B cell (primary cell): ENCODE measurements around the gene SOX9.

Experiments
- EZH2 ChIP-seq: IDR thresholded peaks from 2 replicates; pipeline ENCODE4 v1.6.1; 2012; ENCODE audit warnings: borderline replicate concordance, low read depth, mild to moderate bottlenecking, moderate library complexity, low read length; ENCODE audit not compliant: insufficient read depth, poor library complexity, severe bottlenecking
- TF ChIP-seq, protein P1 (sequence below): fragments of 200-600 bp; IDR thresholded peaks from one replicate; pipeline ENCODE4 v1.8.0; 2022; ENCODE audit warnings: antibody characterized with exemption, mild to moderate bottlenecking

DNA sequence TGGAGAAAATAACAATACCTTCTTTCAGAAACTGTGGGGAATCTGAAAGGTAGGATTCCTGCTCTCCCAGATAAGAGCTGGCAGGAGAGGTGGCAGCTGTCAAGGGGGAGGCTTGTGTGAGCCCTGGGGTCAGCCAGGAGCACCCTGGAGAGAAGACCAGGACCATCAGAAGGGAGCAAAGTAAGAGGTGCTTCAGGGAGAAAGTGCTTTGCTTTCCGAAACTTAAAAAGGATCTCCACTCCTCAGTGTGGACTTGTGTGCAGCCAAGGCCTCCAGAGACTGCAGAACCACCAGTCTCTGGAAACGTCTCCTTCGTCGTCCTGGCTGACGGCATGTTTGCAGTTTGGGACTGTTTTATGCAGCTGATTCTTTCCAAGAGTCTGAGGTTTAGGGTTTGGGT is 13.7 kb upstream of the SOX9 start:
- TF ChIP-seq, protein P1, sequence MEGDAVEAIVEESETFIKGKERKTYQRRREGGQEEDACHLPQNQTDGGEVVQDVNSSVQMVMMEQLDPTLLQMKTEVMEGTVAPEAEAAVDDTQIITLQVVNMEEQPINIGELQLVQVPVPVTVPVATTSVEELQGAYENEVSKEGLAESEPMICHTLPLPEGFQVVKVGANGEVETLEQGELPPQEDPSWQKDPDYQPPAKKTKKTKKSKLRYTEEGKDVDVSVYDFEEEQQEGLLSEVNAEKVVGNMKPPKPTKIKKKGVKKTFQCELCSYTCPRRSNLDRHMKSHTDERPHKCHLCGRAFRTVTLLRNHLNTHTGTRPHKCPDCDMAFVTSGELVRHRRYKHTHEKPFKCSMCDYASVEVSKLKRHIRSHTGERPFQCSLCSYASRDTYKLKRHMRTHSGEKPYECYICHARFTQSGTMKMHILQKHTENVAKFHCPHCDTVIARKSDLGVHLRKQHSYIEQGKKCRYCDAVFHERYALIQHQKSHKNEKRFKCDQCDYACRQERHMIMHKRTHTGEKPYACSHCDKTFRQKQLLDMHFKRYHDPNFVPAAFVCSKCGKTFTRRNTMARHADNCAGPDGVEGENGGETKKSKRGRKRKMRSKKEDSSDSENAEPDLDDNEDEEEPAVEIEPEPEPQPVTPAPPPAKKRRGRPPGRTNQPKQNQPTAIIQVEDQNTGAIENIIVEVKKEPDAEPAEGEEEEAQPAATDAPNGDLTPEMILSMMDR = no peak
- no peak for TF ChIP-seq EZH2
